ENCODE measurements around the gene IL3RA.
"Not testable (repeated sequence)": the region's sequence is repeated elsewhere in the genome, so short reads cannot be mapped to it uniquely, and the experiment has no call there.

Gene IL3RA

GRCh38 chrX:1400742-1401471 is 64.3 kb downstream of the IL3RA start:
- peak; percentile 59 for DNase-seq

- peak; percentile 61 for DNase-seq
These were observed 65.2 kb downstream of the IL3RA start for GRCh38 chrX:1401611-1402430.

GRCh38 chrX:1403228-1403627 is 66.6 kb downstream of the IL3RA start:
- DNase-seq, result peak; percentile 47

GRCh38 chrX:1403867-1404266 is 67.3 kb downstream of the IL3RA start:
- not testable (repeated sequence) for DNase-seq

- not testable (repeated sequence) for DNase-seq
These were observed 69.2 kb downstream of the IL3RA start for GRCh38 chrX:1405769-1406168.

GRCh38 chrX:1407035-1407434 is 70.5 kb downstream of the IL3RA start:
- no peak for DNase-seq

GRCh38 chrX:1411326-1411725 is 74.7 kb downstream of the IL3RA start:
- peak; percentile 58 for DNase-seq

- DNase-seq, result peak; percentile 57
These were observed 76.1 kb downstream of the IL3RA start for GRCh38 chrX:1412551-1413161.

GRCh38 chrX:1416327-1416784 is 79.8 kb downstream of the IL3RA start:
- no peak for DNase-seq

GRCh38 chrX:1416965-1417760 is 80.6 kb downstream of the IL3RA start:
- DNase-seq, result peak; percentile 50

- DNase-seq, result peak; percentile 56
These were observed 81.6 kb downstream of the IL3RA start for GRCh38 chrX:1417921-1418771.

- DNase-seq, result peak; percentile 61
These were observed 82.4 kb downstream of the IL3RA start for GRCh38 chrX:1418901-1419544.

- peak; percentile 58 for DNase-seq
These were observed 83.2 kb downstream of the IL3RA start for GRCh38 chrX:1419545-1420355.

GRCh38 chrX:1420371-1420770 is 83.8 kb downstream of the IL3RA start:
- DNase-seq, result peak; percentile 54

- DNase-seq, result peak; percentile 48
These were observed 85.0 kb downstream of the IL3RA start for GRCh38 chrX:1421433-1422134.

GRCh38 chrX:1422135-1422465 is 85.5 kb downstream of the IL3RA start:
- peak; percentile 25 for DNase-seq

- DNase-seq, result peak; percentile 10
These were observed 86.6 kb downstream of the IL3RA start for GRCh38 chrX:1423215-1423614.

- DNase-seq, result peak; percentile 21
These were observed 87.7 kb downstream of the IL3RA start for GRCh38 chrX:1424147-1424851.

GRCh38 chrX:1425381-1425780 is 88.8 kb downstream of the IL3RA start:
- peak; percentile 52 for DNase-seq
